Upper lobe of right lung (tissue), 1 donor: Measurements from ENCODE around the gene VSIG2. TPM values are rescaled to one million over a fixed set of nuclear protein-coding genes. Genes with fewer than 3 reads are reported as not detected.

Experiments
- ATAC-seq: fragments of 200-7000 bp; cut with Tn5 transposase; one replicate; pipeline ENCODE4 v1.9.1; 2020; ENCODE audit warnings: mild to moderate bottlenecking, moderate library complexity
- DNase-seq: peaks from one replicate; pipeline ENCODE4 v3.0.0-alpha.2; 2020
- H3K27ac ChIP-seq: fragments of 200-600 bp; one replicate; pipeline ENCODE4 v1.8.0; 2022
- H3K27me3 ChIP-seq: fragments of 200-600 bp; one replicate; pipeline ENCODE4 v1.8.0; 2022; ENCODE audit warnings: mild to moderate bottlenecking
- H3K36me3 ChIP-seq: fragments of 200-600 bp; one replicate; pipeline ENCODE4 v1.8.0; 2022
- H3K4me1 ChIP-seq: fragments of 200-600 bp; one replicate; pipeline ENCODE4 v1.8.0; 2022
- H3K4me3 ChIP-seq: fragments of 200-600 bp; one replicate; pipeline ENCODE4 v1.8.0; 2022; ENCODE audit warnings: mild to moderate bottlenecking
- H3K9me3 ChIP-seq: fragments of 200-600 bp; one replicate; pipeline ENCODE4 v1.8.0; 2022
- CTCF ChIP-seq: fragments of 200-600 bp; IDR thresholded peaks from one replicate; pipeline ENCODE4 v1.8.0; 2022; ENCODE audit warnings: antibody characterized with exemption
- intact Hi-C: fragments of 100-400 bp; cut with DNase I; formaldehyde crosslinking; loops from one replicate; pipeline ENCODE4 v1.11.0; 2022
- long read RNA-seq: library from polyadenylated mRNA; unstranded; transcript quantifications from one replicate; pipeline ENCODE4 v2.0.0, GENCODE V29; 2021
- total RNA-seq: library from RNA; stranded (reverse); fragmentation: NEBNext Ultra II Directional; extraction: Animal tissue kit (Norgen Biotek cat#: 25700); gene quantifications from one replicate; pipeline ENCODE4 v1.2.1, GENCODE V29; 2021
- donor health status: DM: no; HTN: yes; CAD: no; lungs with severe emphysema.

VSIG2 gene
- total RNA-seq: 40.1 TPM
- long read RNA-seq, transcript VSIG2-201 (7 exons, 1,148 nt): major isoform, 22 of 56 reads
- long read RNA-seq, transcript VSIG2-202 (6 exons, 1,191 nt): minor isoform, 6 of 56 reads
- long read RNA-seq, partial matches to known transcripts: 21 of 56 reads
- long read RNA-seq, other reads (novel, unspliced or antisense): 7 of 56 reads

GRCh38 chr11:124751741-124752470, at the start of gene VSIG2:
TSS of gene VSIG2 (minus strand) at chr11:124752255. CDS start at chr11:124752137, 118 bp downstream.
- Histone ChIP-seq H3K27me3 (no peaks in the 10 kb centered on the region), H3K4me3 (peak within 1 kb of the TSS; percentile 28), H3K36me3 (peaks cover 27% of the 10 kb centered on the region), H3K4me1 (peaks cover 50% of the 10 kb centered on the region), H3K27ac (peak within 1 kb of the TSS; percentile 83), H3K9me3 (no peaks in the 10 kb centered on the region)
- ATAC-seq (peak; percentile 56), DNase-seq (peak; percentile 77)
- TF ChIP-seq CTCF: no peak
- intact Hi-C loops: no loop called here

DNA sequence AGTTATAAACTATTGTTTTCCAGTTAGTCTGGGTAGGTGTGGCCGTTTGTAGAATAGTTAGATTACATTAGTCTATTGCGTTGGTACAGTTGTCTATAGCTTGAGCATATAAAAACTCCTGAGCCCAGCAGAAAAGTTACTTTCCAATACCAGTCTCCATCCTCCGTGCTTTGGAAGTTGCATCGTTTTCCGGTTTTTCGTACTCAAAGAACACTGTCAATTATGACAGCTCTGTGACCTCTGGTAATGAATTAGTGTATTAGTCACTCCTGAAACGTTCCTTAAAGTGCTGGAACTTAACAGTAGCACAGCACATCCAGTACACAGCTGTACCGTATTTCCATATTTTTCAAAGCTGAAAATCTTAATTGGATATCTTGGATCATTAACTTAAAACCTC, 49.0 kb upstream of the VSIG2 start:
- H3K9me3 ChIP-seq: no peaks in the 10 kb centered on the region
- no peak for ATAC-seq
- H3K4me1 ChIP-seq: peaks cover 26% of the 10 kb centered on the region
- peak overlapping the region; percentile 93 for H3K4me3 ChIP-seq
- no peak for DNase-seq
- no peaks in the 10 kb centered on the region for H3K27me3 ChIP-seq
- intact Hi-C loops: no loop called here
- TF ChIP-seq CTCF: no peak
- peak overlapping the region; percentile 100 for H3K27ac ChIP-seq
- H3K36me3 ChIP-seq: no peaks in the 10 kb centered on the region

DNA sequence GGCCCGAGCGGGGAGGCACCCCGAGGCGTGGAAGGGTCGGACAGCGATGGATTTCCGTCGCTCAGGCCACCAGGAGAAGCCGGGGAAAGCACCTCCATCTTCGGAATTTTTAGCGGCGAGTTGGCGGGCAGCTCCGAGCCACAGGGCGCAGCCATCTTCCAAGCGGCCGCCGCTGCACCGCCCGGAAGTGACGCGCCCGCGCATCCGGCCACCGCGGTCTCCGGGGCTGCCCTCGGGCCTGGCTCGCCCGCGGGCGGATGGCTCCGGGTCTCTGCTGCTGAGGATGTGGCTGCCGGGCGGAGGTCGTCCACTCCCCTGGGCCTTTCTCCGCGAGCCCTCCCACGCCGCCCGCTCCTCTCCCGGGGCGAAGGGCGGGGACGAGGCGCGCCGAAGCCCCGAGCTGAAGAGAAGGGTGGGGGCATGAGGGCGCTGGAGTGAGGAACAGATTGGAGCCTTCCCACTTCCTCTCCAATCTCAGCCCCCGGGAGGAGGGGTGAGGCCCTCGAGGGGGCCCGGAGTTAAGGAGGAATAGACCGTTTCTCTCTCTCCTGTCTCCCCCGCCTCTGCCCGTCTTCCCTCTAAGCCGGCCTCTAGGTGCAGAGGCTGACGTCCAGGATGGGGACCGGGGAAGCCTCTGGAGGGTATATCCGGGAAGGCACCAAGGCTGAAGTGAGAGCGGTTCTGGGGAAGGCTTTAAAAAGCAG, 48.3 kb upstream of the VSIG2 start, which contains the start of gene MSANTD2:
MSANTD2 (minus strand) TSS at position 181 of the 704 bp plus-strand sequence; CDS start at position 155, 26 bp downstream.
- ATAC-seq: peak; percentile 97
- DNase-seq: peak; percentile 93
- Histone ChIP-seq H3K4me3 (peak within 1 kb of the TSS; percentile 93), H3K9me3 (no peaks in the 10 kb centered on the region), H3K27me3 (no peaks in the 10 kb centered on the region), H3K4me1 (peaks cover 28% of the 10 kb centered on the region), H3K27ac (peak within 1 kb of the TSS; percentile 100), H3K36me3 (no peaks in the 10 kb centered on the region)
- no peak for TF ChIP-seq CTCF
- intact Hi-C loops: no loop called here

GRCh38 chr11:124799348-124800225, 47.5 kb upstream of the VSIG2 start:
- TF ChIP-seq CTCF: no peak
- Histone ChIP-seq H3K4me1 (peaks cover 28% of the 10 kb centered on the region), H3K36me3 (no peaks in the 10 kb centered on the region), H3K27me3 (no peaks in the 10 kb centered on the region), H3K9me3 (no peaks in the 10 kb centered on the region), H3K27ac (peak overlapping the region; percentile 100), H3K4me3 (peak overlapping the region; percentile 93)
- intact Hi-C loops: no loop called here
- ATAC-seq (peak; percentile 52), DNase-seq (peak; percentile 76)

DNA sequence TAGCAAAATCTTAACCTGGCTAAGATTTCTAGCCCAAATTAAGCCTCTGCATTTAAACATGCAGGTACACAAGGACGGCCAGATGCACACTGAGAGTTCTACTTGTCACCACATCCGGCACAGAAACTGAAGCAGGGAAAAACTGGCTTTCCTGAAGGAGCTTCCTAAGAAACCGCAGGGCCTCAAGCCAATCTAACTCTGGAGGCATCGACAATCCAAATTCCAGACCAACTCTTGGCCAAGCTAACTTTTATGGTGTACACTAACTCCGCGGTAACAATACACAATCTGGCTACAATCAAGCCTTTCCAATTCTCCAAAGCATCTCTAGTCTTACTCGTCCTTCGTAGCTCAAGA, 46.9 kb upstream of the VSIG2 start:
- Histone ChIP-seq H3K4me1 (peaks cover 28% of the 10 kb centered on the region), H3K27me3 (no peaks in the 10 kb centered on the region), H3K27ac (peak overlapping the region; percentile 100), H3K4me3 (peak overlapping the region; percentile 93), H3K9me3 (no peaks in the 10 kb centered on the region), H3K36me3 (no peaks in the 10 kb centered on the region)
- DNase-seq: no peak
- TF ChIP-seq CTCF: no peak
- ATAC-seq: no peak
- intact Hi-C loops: no loop called here
